ENCODE measurements around the gene DLL4. TPM values are rescaled to one million over a fixed set of nuclear protein-coding genes. Genes with fewer than 3 reads are reported as not detected.
"Not testable (repeated sequence)": the region's sequence is repeated elsewhere in the genome, so short reads cannot be mapped to it uniquely, and the experiment has no call there.

The DLL4 gene
- total RNA-seq, 2 experiments from 2014 or later = 0.12 TPM; not detected in 1

- Mint-ChIP-seq H3K4me3 (no peak overlapping the region), H3K4me1 (peaks cover 29% of the 10 kb centered on the region), H3K36me3 (peaks cover 4% of the 10 kb centered on the region), H3K27ac (no peak overlapping the region), H3K27me3 (no peaks in the 10 kb centered on the region), H3K9me3 (ENCODE audit: low read depth) (no peaks in the 10 kb centered on the region)
- no peak for DNase-seq
- CTCF ChIA-PET = interaction anchor here (9.0 kb wide), 1 partner anchor 15 kb away, joined by 102 read pairs; no protein-coding TSS in a partner anchor
- no peak for ATAC-seq
Measured at GRCh38 chr15:40956541-40956982, 27.4 kb downstream of the DLL4 start.

DNA sequence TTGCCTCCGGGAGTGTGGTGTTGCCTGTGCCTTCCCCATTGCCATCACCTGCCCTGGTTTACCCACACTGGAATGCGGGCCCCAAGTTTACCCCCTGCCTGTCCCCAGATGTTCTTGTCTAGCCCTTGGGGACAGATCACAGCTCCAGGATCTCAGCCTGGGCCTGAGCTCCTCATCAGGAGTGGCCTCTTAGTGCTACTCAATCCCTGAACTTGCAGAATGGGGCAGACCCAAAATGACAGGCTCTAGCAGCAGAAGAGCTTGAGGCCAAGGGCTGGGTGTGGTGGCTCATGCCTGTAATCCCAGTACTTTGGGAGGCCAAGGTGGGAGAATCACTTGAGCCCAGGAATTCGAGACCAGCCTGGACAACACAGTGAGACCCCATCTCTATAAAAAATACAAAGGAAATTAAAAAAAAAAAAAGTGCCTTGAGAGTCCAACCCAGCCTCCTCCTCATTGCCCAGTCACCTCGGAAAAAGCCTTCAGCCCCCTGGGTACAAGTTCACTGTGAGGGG lies 28.0 kb downstream of the DLL4 start:
- Mint-ChIP-seq H3K27me3 (no peaks in the 10 kb centered on the region), H3K27ac (no peak overlapping the region)
- ATAC-seq = no peak

DNA sequence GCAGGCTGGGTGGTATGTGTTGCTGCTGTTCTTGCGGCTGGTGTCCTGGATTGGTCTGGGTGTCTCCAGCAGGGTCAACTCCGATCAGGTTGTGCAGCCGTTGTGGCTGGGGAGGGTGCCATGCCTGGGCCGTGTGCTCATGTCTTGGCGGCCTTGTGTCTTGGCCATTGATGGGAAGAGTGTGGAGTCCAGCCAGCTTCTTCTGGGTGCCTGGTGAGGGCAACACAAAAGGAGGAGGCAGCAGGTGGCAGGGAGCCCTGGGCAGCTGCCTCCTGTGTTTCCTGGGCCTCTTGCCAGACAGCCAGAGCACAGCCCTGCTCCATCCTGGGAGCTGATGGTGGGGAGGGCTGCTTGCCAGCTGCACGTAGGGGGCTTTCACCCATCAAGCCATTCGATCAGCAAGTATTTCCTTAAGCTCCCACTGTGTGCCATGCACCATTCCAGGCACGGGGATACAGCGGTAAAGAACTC lies 28.5 kb downstream of the DLL4 start:
- no peaks in the 10 kb centered on the region for H3K27me3 Mint-ChIP-seq
- CTCF ChIA-PET = interaction anchor here (1.4 to 9.0 kb wide), 2 partner anchors 16 to 27 kb away, joined by 4 to 102 read pairs; no protein-coding TSS in a partner anchor

More for the DNA sequence above, 28.0 kb downstream of the DLL4 start:
- Mint-ChIP-seq H3K9me3 (ENCODE audit: low read depth) (no peaks in the 10 kb centered on the region), H3K36me3 (peaks cover 4% of the 10 kb centered on the region), H3K4me1 (peaks cover 26% of the 10 kb centered on the region), H3K4me3 (no peak overlapping the region)
- DNase-seq = no peak
- CTCF ChIA-PET = interaction anchor here (9.0 kb wide), 1 partner anchor 15 kb away, joined by 102 read pairs; no protein-coding TSS in a partner anchor

DNA sequence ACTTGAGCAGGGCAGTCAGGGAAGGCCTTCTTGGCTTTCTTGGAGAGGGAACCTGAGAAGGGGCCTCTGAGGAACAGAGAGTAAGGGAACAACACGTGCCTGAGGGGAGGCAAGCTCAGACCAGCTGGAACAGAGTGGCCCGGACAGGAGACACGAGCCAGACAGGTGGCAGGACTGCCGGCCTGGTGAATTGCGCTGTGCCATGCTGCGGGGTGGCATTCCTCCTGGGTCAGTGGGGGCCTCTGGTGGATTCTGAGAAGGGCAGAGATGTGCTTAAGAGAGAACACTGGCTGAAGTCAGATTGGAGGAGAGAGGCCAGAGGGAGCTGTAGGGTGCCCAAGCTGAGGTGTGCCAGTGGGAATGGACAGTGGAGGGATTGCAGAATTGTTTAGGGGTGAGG lies 29.0 kb downstream of the DLL4 start:
- Mint-ChIP-seq H3K4me3 (no peak overlapping the region), H3K27ac (no peak overlapping the region)
- CTCF ChIA-PET = interaction anchor here (1.4 to 9.0 kb wide), 2 partner anchors 16 to 27 kb away, joined by 4 to 102 read pairs; no protein-coding TSS in a partner anchor

More for the DNA sequence above, 28.5 kb downstream of the DLL4 start:
- H3K27ac Mint-ChIP-seq = no peak overlapping the region
- H3K4me3 Mint-ChIP-seq = no peak overlapping the region
- H3K36me3 Mint-ChIP-seq = peaks cover 4% of the 10 kb centered on the region
- ATAC-seq = no peak
- H3K9me3 Mint-ChIP-seq (ENCODE audit: low read depth) = no peaks in the 10 kb centered on the region
- DNase-seq = no peak
- peaks cover 22% of the 10 kb centered on the region for H3K4me1 Mint-ChIP-seq

GRCh38 chr15:40958723-40959122 lies 29.6 kb downstream of the DLL4 start:
- DNase-seq = no peak
- Mint-ChIP-seq H3K27me3 (no peaks in the 10 kb centered on the region), H3K27ac (no peak overlapping the region), H3K36me3 (peaks cover 4% of the 10 kb centered on the region), H3K9me3 (ENCODE audit: low read depth) (no peaks in the 10 kb centered on the region), H3K4me1 (peaks cover 17% of the 10 kb centered on the region), H3K4me3 (no peak overlapping the region)
- no peak for ATAC-seq
- CTCF ChIA-PET = interaction anchor here (1.4 kb wide), 1 partner anchor 28 kb away, joined by 4 read pairs; no protein-coding TSS in a partner anchor

More for the DNA sequence above, 29.0 kb downstream of the DLL4 start:
- H3K36me3 Mint-ChIP-seq = peaks cover 4% of the 10 kb centered on the region
- no peaks in the 10 kb centered on the region for H3K27me3 Mint-ChIP-seq
- no peak for ATAC-seq
- peaks cover 19% of the 10 kb centered on the region for H3K4me1 Mint-ChIP-seq
- H3K9me3 Mint-ChIP-seq (ENCODE audit: low read depth) = no peaks in the 10 kb centered on the region
- no peak for DNase-seq

GRCh38 chr15:40959331-40960141 lies 30.4 kb downstream of the DLL4 start:
- Mint-ChIP-seq H3K27ac (no peak overlapping the region), H3K36me3 (peaks cover 4% of the 10 kb centered on the region), H3K4me1 (peaks cover 9% of the 10 kb centered on the region), H3K27me3 (no peaks in the 10 kb centered on the region), H3K4me3 (no peak overlapping the region), H3K9me3 (ENCODE audit: low read depth) (no peaks in the 10 kb centered on the region)
- DNase-seq (no peak), ATAC-seq (no peak)
- CTCF ChIA-PET = no interaction called here

GRCh38 chr15:40960151-40960885 lies 31.2 kb downstream of the DLL4 start:
- no peaks in the 10 kb centered on the region for H3K27me3 Mint-ChIP-seq
- no peaks in the 10 kb centered on the region for H3K9me3 Mint-ChIP-seq (ENCODE audit: low read depth)
- peaks cover 4% of the 10 kb centered on the region for H3K36me3 Mint-ChIP-seq
- CTCF ChIA-PET = no interaction called here
- H3K4me3 Mint-ChIP-seq = no peak overlapping the region
- no peak for DNase-seq
- H3K27ac Mint-ChIP-seq = no peak overlapping the region
- no peak for ATAC-seq
- peaks cover 6% of the 10 kb centered on the region for H3K4me1 Mint-ChIP-seq

- Mint-ChIP-seq H3K27me3 (no peaks in the 10 kb centered on the region), H3K4me1 (peaks cover 4% of the 10 kb centered on the region), H3K27ac (no peak overlapping the region), H3K9me3 (ENCODE audit: low read depth) (no peaks in the 10 kb centered on the region), H3K36me3 (peaks cover 3% of the 10 kb centered on the region), H3K4me3 (no peak overlapping the region)
- CTCF ChIA-PET = no interaction called here
- DNase-seq = no peak
- no peak for ATAC-seq
Measured at GRCh38 chr15:40960925-40961324, 31.8 kb downstream of the DLL4 start.

GRCh38 chr15:40961740-40962139 lies 32.6 kb downstream of the DLL4 start:
- H3K4me1 Mint-ChIP-seq; H3K9me3 Mint-ChIP-seq (ENCODE audit: low read depth); H3K4me3 Mint-ChIP-seq; H3K27ac Mint-ChIP-seq; H3K27me3 Mint-ChIP-seq; DNase-seq; ATAC-seq; H3K36me3 Mint-ChIP-seq: not testable (repeated sequence)
- CTCF ChIA-PET = interaction anchor here (2.2 kb wide), 1 partner anchor 9 kb away, joined by 8 read pairs; the partner anchor contains the start of gene CHAC1

DNA sequence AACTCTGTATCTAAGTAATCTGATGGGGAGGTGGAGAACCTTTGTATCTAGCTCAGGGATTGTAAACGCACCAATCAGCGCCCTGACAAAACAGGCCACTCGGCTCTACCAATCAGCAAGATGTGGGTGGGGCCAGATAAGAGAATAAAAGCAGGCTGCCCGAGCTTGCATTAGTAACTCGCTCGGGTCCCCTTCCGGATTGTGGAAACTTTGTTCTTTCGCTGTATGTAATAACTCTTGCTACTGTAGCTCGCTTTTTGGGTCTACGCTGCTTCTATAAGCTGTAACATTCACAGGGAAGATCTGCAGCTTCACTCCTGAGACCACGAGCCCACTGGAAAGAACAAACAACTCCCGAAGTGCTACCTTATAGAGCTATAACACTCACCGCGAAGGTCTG lies 33.2 kb downstream of the DLL4 start:
- H3K9me3 Mint-ChIP-seq (ENCODE audit: low read depth); H3K27ac Mint-ChIP-seq; H3K4me3 Mint-ChIP-seq; H3K27me3 Mint-ChIP-seq; ATAC-seq; H3K4me1 Mint-ChIP-seq; DNase-seq; H3K36me3 Mint-ChIP-seq: not testable (repeated sequence)
- CTCF ChIA-PET = interaction anchor here (1.6 to 2.2 kb wide), 2 partner anchors 10 to 14 kb away, joined by 4 to 8 read pairs; partner anchors contain the start of gene CHAC1

- ATAC-seq (no peak), DNase-seq (no peak)
- no peaks in the 10 kb centered on the region for H3K9me3 Mint-ChIP-seq (ENCODE audit: low read depth)
- H3K4me1 Mint-ChIP-seq = no peaks in the 10 kb centered on the region
- H3K4me3 Mint-ChIP-seq = no peak overlapping the region
- no peaks in the 10 kb centered on the region for H3K27me3 Mint-ChIP-seq
- no peak overlapping the region for H3K27ac Mint-ChIP-seq
- CTCF ChIA-PET = interaction anchor here (0.9 to 2.2 kb wide), 4 partner anchors 10 to 751 kb away, joined by 3 to 8 read pairs (median 4); partner anchors contain the start of gene CHAC1
- H3K36me3 Mint-ChIP-seq = no peaks in the 10 kb centered on the region
Measured at GRCh38 chr15:40963201-40963600, 34.1 kb downstream of the DLL4 start.

GRCh38 chr15:40964006-40964405 lies 34.9 kb downstream of the DLL4 start:
- Mint-ChIP-seq H3K27ac (no peak overlapping the region), H3K27me3 (no peaks in the 10 kb centered on the region), H3K4me3 (no peak overlapping the region), H3K4me1 (no peaks in the 10 kb centered on the region), H3K36me3 (no peaks in the 10 kb centered on the region), H3K9me3 (ENCODE audit: low read depth) (no peaks in the 10 kb centered on the region)
- no peak for ATAC-seq
- DNase-seq = no peak
- CTCF ChIA-PET = interaction anchor here (0.7 to 1.6 kb wide), 4 partner anchors 12 to 750 kb away, joined by 3 to 4 read pairs (median 4); no protein-coding TSS in a partner anchor

DNA sequence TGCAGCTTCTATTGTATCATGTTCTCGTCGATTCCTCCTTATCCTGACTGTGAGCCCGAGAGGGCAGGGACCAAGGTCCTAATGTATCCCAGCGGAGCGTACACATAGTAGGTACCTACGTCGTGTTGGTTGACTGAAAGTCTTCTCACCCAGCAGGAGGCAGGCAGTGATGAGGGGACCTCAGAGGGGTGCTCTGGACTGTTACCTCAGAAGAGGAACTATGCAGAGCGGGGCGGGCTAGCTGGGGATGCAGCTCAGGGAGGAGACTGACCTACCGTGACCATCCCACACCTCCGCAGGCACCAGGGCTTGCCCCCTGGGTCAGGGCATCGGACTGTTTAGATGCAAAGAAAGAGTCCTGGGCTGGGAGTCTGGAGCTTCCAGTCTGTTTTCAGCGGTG lies 35.5 kb downstream of the DLL4 start:
- Mint-ChIP-seq H3K9me3 (ENCODE audit: low read depth) (no peaks in the 10 kb centered on the region), H3K4me3 (no peak overlapping the region), H3K36me3 (no peaks in the 10 kb centered on the region), H3K27me3 (no peaks in the 10 kb centered on the region), H3K4me1 (no peaks in the 10 kb centered on the region), H3K27ac (no peak overlapping the region)
- DNase-seq (no peak), ATAC-seq (no peak)
- CTCF ChIA-PET = interaction anchor here (0.7 kb wide), 1 partner anchor 188 kb away, joined by 3 read pairs; no protein-coding TSS in a partner anchor
